Activated B cell treated with CpG ODN at 0.5 μM for 24 hours (primary cell): ENCODE results near the gene GBP6. TPM values are rescaled to one million over a fixed set of nuclear protein-coding genes. Genes with fewer than 3 reads are reported as not detected.

Experiments used
- ATAC-seq: fragments of 200-7000 bp; cut with Tn5 transposase; one replicate; pipeline ENCODE4 v1.10.0; 2021; ENCODE audit warnings: low read depth, mild to moderate bottlenecking, moderate library complexity
- CTCF ChIA-PET: fragments of 350-600 bp; sonication (Branson Sonifier 250); formaldehyde crosslinking; loops from one replicate; lab custom pipeline; 2021; ENCODE audit warnings: antibody characterized with exemption; lab: Charles Lee
- POLR2A ChIA-PET: fragments of 350-600 bp; sonication (Branson Sonifier 250); formaldehyde crosslinking; loops from one replicate; lab custom pipeline; 2021; ENCODE audit warnings: antibody characterized with exemption; lab: Charles Lee
- DNase-seq: peaks from one replicate; pipeline ENCODE4 v3.0.0; 2022
- H3K27ac Mint-ChIP-seq: one replicate; pipeline ENCODE4 v1.8.0; 2020; ENCODE audit warnings: mixed read lengths
- H3K27me3 Mint-ChIP-seq: one replicate; pipeline ENCODE4 v1.8.0; 2021; ENCODE audit warnings: mixed read lengths
- H3K36me3 Mint-ChIP-seq: one replicate; pipeline ENCODE4 v1.8.0; 2021; ENCODE audit warnings: low read depth, mixed read lengths
- H3K4me1 Mint-ChIP-seq: one replicate; pipeline ENCODE4 v1.8.0; 2021; ENCODE audit warnings: mixed read lengths
- H3K4me3 Mint-ChIP-seq: one replicate; pipeline ENCODE4 v1.8.0; 2020; ENCODE audit warnings: mild to moderate bottlenecking, mixed read lengths
- H3K9me3 Mint-ChIP-seq: one replicate; pipeline ENCODE4 v1.8.0; 2020; ENCODE audit warnings: mixed read lengths
- intact Hi-C: fragments of 100-400 bp; cut with micrococcal nuclease; formaldehyde crosslinking; loops from one replicate; pipeline ENCODE4 v1.15.1; 2024
- total RNA-seq: library from RNA; stranded (reverse); gene quantifications from 2 replicates; pipeline ENCODE4 v1.2.3, GENCODE V29; 2022
- TF ChIP-seq, protein P1 (sequence below): fragments of 200-600 bp; IDR thresholded peaks from one replicate; pipeline ENCODE4 v1.8.0; 2022; ENCODE audit warnings: antibody characterized with exemption, mild to moderate bottlenecking

Gene GBP6
- total RNA-seq, 1 donor from 2014 or later: not detected

DNA sequence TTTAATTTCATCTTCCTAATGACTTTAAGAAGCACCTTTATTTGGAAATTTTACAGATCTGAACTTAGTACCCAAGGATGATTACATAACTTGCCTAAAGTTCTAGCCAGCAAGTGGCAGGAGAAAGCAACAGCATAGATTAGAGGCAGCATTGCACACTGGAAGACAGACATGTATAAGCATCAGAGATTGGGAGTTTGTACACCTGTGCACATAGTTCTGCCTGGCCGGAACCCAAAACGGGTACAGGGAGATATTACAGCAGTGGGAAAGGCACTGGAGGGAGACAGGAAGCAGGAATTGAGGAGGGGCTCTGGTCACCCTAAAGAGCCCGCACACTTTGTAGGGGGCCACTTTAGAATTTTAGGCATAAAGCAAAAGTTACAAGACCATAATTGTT is 19.3 kb downstream of the GBP6 start:
- no peak for ATAC-seq
- POLR2A ChIA-PET: no interaction called here
- no peak for DNase-seq
- peaks cover 3% of the 10 kb centered on the region for H3K27me3 Mint-ChIP-seq
- H3K4me1 Mint-ChIP-seq: no peaks in the 10 kb centered on the region
- H3K27ac Mint-ChIP-seq: no peak overlapping the region
- intact Hi-C loops: no loop called here
- H3K9me3 Mint-ChIP-seq: no peaks in the 10 kb centered on the region
- H3K36me3 Mint-ChIP-seq: no peaks in the 10 kb centered on the region
- no peak overlapping the region for H3K4me3 Mint-ChIP-seq
- CTCF ChIA-PET: no interaction called here
- TF ChIP-seq, protein P1, sequence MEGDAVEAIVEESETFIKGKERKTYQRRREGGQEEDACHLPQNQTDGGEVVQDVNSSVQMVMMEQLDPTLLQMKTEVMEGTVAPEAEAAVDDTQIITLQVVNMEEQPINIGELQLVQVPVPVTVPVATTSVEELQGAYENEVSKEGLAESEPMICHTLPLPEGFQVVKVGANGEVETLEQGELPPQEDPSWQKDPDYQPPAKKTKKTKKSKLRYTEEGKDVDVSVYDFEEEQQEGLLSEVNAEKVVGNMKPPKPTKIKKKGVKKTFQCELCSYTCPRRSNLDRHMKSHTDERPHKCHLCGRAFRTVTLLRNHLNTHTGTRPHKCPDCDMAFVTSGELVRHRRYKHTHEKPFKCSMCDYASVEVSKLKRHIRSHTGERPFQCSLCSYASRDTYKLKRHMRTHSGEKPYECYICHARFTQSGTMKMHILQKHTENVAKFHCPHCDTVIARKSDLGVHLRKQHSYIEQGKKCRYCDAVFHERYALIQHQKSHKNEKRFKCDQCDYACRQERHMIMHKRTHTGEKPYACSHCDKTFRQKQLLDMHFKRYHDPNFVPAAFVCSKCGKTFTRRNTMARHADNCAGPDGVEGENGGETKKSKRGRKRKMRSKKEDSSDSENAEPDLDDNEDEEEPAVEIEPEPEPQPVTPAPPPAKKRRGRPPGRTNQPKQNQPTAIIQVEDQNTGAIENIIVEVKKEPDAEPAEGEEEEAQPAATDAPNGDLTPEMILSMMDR: no peak

DNA sequence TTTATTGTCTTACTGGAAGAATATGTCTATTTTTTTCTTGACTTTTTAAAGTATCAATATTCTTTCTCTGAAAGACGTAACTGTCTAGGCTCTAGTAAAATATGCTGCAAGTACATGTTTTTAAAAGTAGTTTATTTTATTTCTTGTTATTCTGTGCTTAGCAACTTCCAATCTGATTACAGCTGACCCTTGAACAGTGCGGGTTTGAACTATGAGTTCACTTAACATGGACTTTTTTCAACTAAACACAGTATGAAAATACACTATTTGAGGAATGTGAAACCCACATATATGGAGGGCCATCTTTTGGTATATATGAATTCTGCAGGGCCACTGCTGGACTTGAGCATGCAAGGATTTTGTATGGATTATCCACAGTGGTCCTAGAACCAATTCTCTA is 26.8 kb downstream of the GBP6 start:
- H3K27ac Mint-ChIP-seq: no peak overlapping the region
- intact Hi-C loops: no loop called here
- ChIA-PET CTCF (no interaction called here), POLR2A (no interaction called here)
- DNase-seq (no peak), ATAC-seq (no peak)
- TF ChIP-seq, protein P1: no peak
- no peak overlapping the region for H3K4me3 Mint-ChIP-seq
- no peaks in the 10 kb centered on the region for H3K4me1 Mint-ChIP-seq
- peaks cover 2% of the 10 kb centered on the region for H3K27me3 Mint-ChIP-seq
- peaks cover 5% of the 10 kb centered on the region for H3K9me3 Mint-ChIP-seq
- no peaks in the 10 kb centered on the region for H3K36me3 Mint-ChIP-seq

DNA sequence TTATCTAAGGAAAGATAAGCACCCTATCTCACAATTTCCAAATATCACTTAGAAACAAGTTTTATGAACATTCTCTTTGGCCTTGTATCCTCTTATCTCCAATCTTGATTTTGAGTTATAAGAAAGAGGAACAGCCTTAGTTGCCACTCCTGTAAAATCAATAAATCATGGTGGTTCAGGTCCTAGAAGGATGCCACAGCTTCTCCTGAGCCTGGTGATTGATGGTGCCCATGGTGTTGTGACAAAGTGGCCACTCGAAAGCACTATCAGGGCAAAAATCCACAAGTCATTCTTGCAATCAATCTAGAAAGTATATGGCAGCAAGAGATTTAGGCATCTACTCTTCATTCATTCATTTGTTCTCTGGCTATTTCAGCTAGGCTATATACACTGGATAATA is 27.8 kb downstream of the GBP6 start:
- Mint-ChIP-seq H3K4me1 (no peaks in the 10 kb centered on the region), H3K9me3 (peaks cover 5% of the 10 kb centered on the region), H3K27ac (no peak overlapping the region), H3K27me3 (peaks cover 2% of the 10 kb centered on the region), H3K36me3 (no peaks in the 10 kb centered on the region), H3K4me3 (no peak overlapping the region)
- TF ChIP-seq, protein P1: no peak
- CTCF ChIA-PET: no interaction called here
- DNase-seq (no peak), ATAC-seq (no peak)
- POLR2A ChIA-PET: no interaction called here
- intact Hi-C loops: no loop called here

DNA sequence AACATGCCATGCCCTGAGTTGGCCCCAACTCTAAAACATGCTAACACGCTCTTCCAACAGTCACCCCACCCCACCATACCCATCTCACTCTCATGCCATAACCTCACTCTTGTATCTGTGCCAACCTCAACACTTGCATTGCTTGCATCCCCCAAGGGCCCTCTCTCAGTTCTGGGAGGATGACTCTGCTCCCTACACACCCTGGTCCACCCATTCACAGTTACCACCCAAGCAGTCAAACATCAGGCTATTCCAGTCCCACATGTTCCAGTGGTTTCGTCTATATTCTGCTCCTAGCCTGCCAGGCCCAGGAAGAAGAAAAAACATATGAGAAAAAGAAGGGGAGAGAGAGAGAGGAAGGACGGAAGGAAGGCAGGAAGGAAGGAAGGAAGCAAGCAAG is 31.0 kb downstream of the GBP6 start:
- H3K27ac Mint-ChIP-seq: no peak overlapping the region
- DNase-seq: no peak
- TF ChIP-seq, protein P1: no peak
- no peaks in the 10 kb centered on the region for H3K36me3 Mint-ChIP-seq
- intact Hi-C loops: no loop called here
- no peaks in the 10 kb centered on the region for H3K4me1 Mint-ChIP-seq
- no peak for ATAC-seq
- peaks cover 12% of the 10 kb centered on the region for H3K9me3 Mint-ChIP-seq
- H3K4me3 Mint-ChIP-seq: no peak overlapping the region
- ChIA-PET POLR2A (no interaction called here), CTCF (no interaction called here)
- H3K27me3 Mint-ChIP-seq: peaks cover 2% of the 10 kb centered on the region

DNA sequence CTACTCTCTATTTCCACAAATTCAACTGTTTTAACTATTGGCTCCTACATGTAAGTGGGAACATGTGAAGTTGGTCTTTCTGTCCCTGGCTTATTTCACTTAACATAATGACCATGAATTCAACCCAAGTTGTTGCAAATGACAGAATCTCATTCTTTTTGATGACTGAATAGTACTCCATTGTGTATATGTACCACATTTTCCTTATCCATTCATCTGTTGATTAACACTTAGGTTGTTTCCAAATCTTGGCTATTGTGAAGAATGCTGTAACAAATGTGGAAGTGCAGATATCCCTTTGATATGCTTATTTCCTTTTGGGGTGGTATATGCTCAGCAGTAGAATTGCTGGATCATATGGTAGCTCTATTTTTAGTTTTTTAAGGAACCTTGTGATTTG is 33.0 kb downstream of the GBP6 start:
- peaks cover 12% of the 10 kb centered on the region for H3K9me3 Mint-ChIP-seq
- ATAC-seq (no peak), DNase-seq (no peak)
- no peak overlapping the region for H3K4me3 Mint-ChIP-seq
- CTCF ChIA-PET: no interaction called here
- intact Hi-C loops: no loop called here
- POLR2A ChIA-PET: no interaction called here
- H3K27me3 Mint-ChIP-seq: no peaks in the 10 kb centered on the region
- H3K27ac Mint-ChIP-seq: no peak overlapping the region
- TF ChIP-seq, protein P1: no peak
- no peaks in the 10 kb centered on the region for H3K4me1 Mint-ChIP-seq
- H3K36me3 Mint-ChIP-seq: no peaks in the 10 kb centered on the region
